Heart left ventricle (tissue), 16 donors: ENCODE data around the gene ATF7. TPM values are rescaled to one million over a fixed set of nuclear protein-coding genes. Genes with fewer than 3 reads are reported as not detected.

Experiments used
- ATAC-seq, 4 donors: fragments of 200-7000 bp; cut with Tn5 transposase; one replicate each; pipeline ENCODE4 v1.9.1; 2020 to 2022; ENCODE audit warnings: moderate library complexity in 4 of 4, mild to moderate bottlenecking in 3 of 4, moderate number of reproducible peaks in 1 of 4
- DNase-seq, 5 donors: peaks; one replicate each; pipeline ENCODE4 v3.0.0-alpha.2; 2020
- H3K27ac ChIP-seq, 12 donors: fragments of 200-600 bp; sonication (generic) in 4 of 12; one replicate each; pipeline versions ENCODE4 v1.5.0 to v1.8.0; 2016 to 2022; ENCODE audit warnings: mild to moderate bottlenecking in 2 of 12
- H3K27me3 ChIP-seq, 9 donors: fragments of 200-600 bp; sonication (generic) in 2 of 9; one replicate each; pipeline versions ENCODE4 v1.5.1 to v1.8.0; 2016 to 2022; ENCODE audit warnings: mild to moderate bottlenecking in 3 of 9
- H3K36me3 ChIP-seq, 9 donors: fragments of 200-600 bp; sonication (generic) in 2 of 9; one replicate each; pipeline versions ENCODE4 v1.5.0 to v1.8.0; 2018 to 2022; ENCODE audit warnings: mild to moderate bottlenecking in 2 of 9
- H3K4me1 ChIP-seq, 12 donors: fragments of 200-600 bp; sonication (generic) in 4 of 12; one replicate each; pipeline versions ENCODE4 v1.5.0 to v1.8.0; 2016 to 2022; ENCODE audit warnings: mild to moderate bottlenecking in 3 of 12
- H3K4me3 ChIP-seq, 12 donors: fragments of 200-600 bp; sonication (generic) in 4 of 12; one replicate each; pipeline versions ENCODE4 v1.5.0 to v1.8.0; 2017 to 2022; ENCODE audit warnings: mild to moderate bottlenecking in 9 of 12, moderate library complexity in 4 of 12
- H3K9me3 ChIP-seq, 12 donors: fragments of 200-600 bp; sonication (generic) in 4 of 12; one replicate each; pipeline versions ENCODE4 v1.5.0 to v1.8.0; 2016 to 2022; ENCODE audit warnings: mild to moderate bottlenecking in 1 of 12
- POLR2A ChIP-seq, 2 donors: fragments of 450-650 bp; IDR thresholded peaks; one replicate each; pipeline ENCODE4 v1.6.1; 2017; ENCODE audit warnings: antibody characterized with exemption in 2 of 2, mild to moderate bottlenecking in 2 of 2, moderate library complexity in 2 of 2
- WGBS, 4 donors: extraction: QIAGEN DNeasy Blood & Tissue Kit in 2 of 4; methylation state at CpG; one replicate each; pipeline versions ENCODE4 v1.1.5 to v1.1.7; 2013 to 2018; 5-methylcytosine and 5-hydroxymethylcytosine counted together
- intact Hi-C, 10 donors: fragments of 100-400 bp; cut with DNase I; formaldehyde crosslinking; loops; one replicate each; pipeline versions ENCODE4 v1.11.1 to v1.14.2; 2022
- polyA plus RNA-seq, 2 donors: library from polyadenylated mRNA; stranded (reverse); fragments of 200-250 nt; gene quantifications; one replicate each; pipeline ENCODE4 v1.2.3, GENCODE V29; 2013
- total RNA-seq, 9 donors: library from RNA; depleted of rRNA in 2 of 9; stranded (reverse); fragments of >200 nt in 2 of 9; fragmentation: NEBNext Ultra II Directional in 3 of 9; extraction: Animal tissue kit (Norgen Biotek cat#: 25700) in 3 of 9; gene quantifications; one replicate each; pipeline versions ENCODE4 v1.1.0 to v1.2.4, GENCODE V29; 2016 to 2023
- TF ChIP-seq, protein P1 (sequence below), 12 donors: fragments of 200-600 bp; sonication (generic) in 4 of 12; IDR thresholded peaks; one replicate each; pipeline versions ENCODE4 v1.5.0 to v1.8.0; 2018 to 2022; ENCODE audit warnings: antibody characterized with exemption in 12 of 12, mild to moderate bottlenecking in 5 of 12
- donor health status: ischemic (EF 13 %, LVEDD 7.1; RV severe dilation, severe dysfunction).
- donor health status: healthy with polysubstance abuse.
- donor health status: DM: no; HTN: yes; CAD: no.
- donor health status: DM: no; HTN: no; CAD: no.
- donor health status: ischemic (EF 25% LVEDD 6.9; RV normal size, moderate dysfunction).
- donor health status: ischemic (EF 25% LVEDD 5.7; RV mildly dilated, moderate dysfunction).
- donor health status: healthy.
- donor health status: DM: yes; HTN: yes; CAD: no.
- donor health status: ischemic (EF 35%, LVEDD 5.7; RV mildly dilated, moderate dysfunction).
- donor health status: nonischemic (EF 11% LVEDD 7.7; RV severe dilation, severe dysfunction).
- donor health status: DM: yes; HTN: yes; CAD: no.
- donor health status: PGD.
- donor health status: ischemic (EF 29% LVEDD 5.4; RV normal size, mild dysfunction).
- donor health status: nonischemic (EF 23%, LVEDD 6.1; RV moderate dilation, normal function).

Gene ATF7
- total and polyA plus RNA-seq, 11 donors: 20.0 to 43.2 (median 31.8) TPM

DNA sequence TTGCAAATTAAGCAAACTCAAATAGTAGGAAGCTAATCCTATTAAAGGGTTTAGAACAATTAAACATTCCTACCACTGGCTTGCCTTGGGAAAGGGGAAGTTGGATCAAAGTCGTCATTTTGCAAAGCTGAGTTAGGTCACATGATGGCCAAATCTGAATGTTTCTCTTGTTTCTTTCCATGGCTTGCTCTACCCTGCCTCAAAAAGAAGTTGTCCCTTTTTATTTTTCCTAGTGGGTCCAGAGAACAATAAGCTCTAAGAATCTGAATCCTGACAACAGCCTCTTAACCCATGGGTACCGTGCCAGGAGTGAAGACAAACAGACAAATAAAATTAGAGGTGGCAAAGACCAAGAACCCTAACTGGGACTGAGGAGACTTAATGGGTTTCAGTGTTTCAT is 92.7 kb downstream of the ATF7 start:
- Histone ChIP-seq H3K4me3 (peak overlapping the region in 1 of 12 donors; percentile 5), H3K27ac (peak overlapping the region in 1 of 12 donors; percentile 73), H3K9me3 (no peaks in the 10 kb centered on the region), H3K36me3 (peaks cover 8 to 99% (median 97%) of the 10 kb centered on the region in 9 donors), H3K4me1 (peaks cover 0 to 20% (median 0%) of the 10 kb centered on the region in 12 donors), H3K27me3 (no peaks in the 10 kb centered on the region)
- DNase-seq (no peak), ATAC-seq (no peak)
- intact Hi-C loops: loop anchor here in 1 of 10 donors (10.0 kb wide), 1 partner anchor 211 kb away; no protein-coding TSS in a partner anchor
- WGBS, 4 donors: 80 to 88% (median 82%) methylated on average over 2 of the region's 2 CpGs
- no peak for TF ChIP-seq POLR2A (IDR thresholded peaks at IDR 0.05)
- TF ChIP-seq, protein P1, sequence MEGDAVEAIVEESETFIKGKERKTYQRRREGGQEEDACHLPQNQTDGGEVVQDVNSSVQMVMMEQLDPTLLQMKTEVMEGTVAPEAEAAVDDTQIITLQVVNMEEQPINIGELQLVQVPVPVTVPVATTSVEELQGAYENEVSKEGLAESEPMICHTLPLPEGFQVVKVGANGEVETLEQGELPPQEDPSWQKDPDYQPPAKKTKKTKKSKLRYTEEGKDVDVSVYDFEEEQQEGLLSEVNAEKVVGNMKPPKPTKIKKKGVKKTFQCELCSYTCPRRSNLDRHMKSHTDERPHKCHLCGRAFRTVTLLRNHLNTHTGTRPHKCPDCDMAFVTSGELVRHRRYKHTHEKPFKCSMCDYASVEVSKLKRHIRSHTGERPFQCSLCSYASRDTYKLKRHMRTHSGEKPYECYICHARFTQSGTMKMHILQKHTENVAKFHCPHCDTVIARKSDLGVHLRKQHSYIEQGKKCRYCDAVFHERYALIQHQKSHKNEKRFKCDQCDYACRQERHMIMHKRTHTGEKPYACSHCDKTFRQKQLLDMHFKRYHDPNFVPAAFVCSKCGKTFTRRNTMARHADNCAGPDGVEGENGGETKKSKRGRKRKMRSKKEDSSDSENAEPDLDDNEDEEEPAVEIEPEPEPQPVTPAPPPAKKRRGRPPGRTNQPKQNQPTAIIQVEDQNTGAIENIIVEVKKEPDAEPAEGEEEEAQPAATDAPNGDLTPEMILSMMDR (IDR thresholded peaks at IDR 0.05): no peak

DNA sequence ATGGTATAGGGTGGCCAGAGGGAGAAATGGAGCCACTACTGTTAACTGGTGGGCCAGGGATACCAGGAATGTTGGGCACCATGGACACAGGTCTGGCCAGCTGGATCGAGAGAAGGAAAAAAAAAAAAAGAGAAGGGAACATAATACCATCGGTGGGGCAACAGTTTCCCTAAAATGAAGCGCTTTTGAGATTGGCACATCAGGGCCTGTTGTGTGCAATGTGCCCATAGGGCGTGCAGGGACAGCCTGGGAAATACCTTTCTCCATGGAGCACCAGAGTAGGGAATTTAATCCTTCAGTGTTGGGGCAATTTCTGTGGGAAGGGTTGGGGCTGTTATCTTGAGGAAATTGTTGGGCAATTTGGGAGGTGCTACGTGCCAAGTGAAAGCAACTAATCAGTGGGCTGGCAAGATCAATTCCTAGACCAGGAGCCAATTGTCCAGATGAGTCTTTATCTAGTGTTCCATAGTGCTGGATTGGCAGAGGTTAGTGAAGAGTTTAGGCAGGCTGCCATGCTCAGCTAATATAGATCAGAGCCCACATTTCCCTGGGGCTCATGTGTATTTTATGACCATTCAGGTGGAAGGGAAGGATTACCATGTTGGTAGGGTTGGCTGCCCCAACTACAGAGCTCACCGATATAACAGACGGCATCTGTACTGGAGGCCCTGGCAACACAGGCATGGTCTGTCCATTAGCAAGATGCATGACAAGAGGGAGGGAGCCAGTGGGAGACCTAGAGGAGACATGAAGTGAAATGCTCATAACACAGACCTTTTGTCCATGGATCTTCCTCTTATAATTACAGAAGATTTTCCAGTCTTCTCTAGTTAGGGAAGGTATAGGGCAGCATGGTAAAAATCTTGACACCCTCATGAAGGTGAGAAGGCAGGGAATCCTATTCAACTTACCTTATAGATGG is 93.4 kb downstream of the ATF7 start:
- 95 to 97% (median 96%) methylated on average over 7 of the region's 7 CpGs for WGBS, 4 donors

DNA sequence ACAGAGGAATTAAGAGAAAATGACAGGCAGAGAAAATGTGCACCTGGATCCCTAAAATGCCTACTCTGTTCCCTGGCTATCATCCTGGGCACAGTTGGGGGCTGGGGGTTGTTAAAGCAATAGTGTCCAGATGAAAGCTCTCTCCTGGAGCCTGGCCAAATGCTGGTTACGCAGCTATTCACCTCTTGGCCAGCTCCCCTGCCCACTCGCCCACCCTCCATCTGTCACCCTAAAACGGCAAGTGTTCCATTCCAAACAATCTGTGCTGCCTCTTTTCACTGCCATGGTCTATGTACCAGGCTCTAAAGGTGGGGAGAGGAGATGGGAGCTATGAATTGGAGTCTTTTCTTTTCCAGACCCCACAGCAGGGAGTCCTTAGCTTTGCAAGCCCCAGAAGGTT is 94.2 kb downstream of the ATF7 start:
- Histone ChIP-seq H3K27me3 (no peaks in the 10 kb centered on the region), H3K4me3 (no peak overlapping the region), H3K27ac (no peak overlapping the region), H3K4me1 (peaks cover 0 to 20% (median 0%) of the 10 kb centered on the region in 12 donors), H3K9me3 (no peaks in the 10 kb centered on the region), H3K36me3 (peaks cover 8 to 99% (median 98%) of the 10 kb centered on the region in 9 donors)
- no peak for TF ChIP-seq POLR2A (IDR thresholded peaks at IDR 0.05)
- 62 to 77% (median 68%) methylated on average over 3 of the region's 3 CpGs for WGBS, 4 donors
- DNase-seq (no peak), ATAC-seq (peak in 1 of 4 donors; percentile 33)
- intact Hi-C loops: loop anchor here in 1 of 10 donors (10.0 kb wide), 1 partner anchor 213 kb away; no protein-coding TSS in a partner anchor

More for the DNA sequence above, 93.4 kb downstream of the ATF7 start:
- Histone ChIP-seq H3K9me3 (no peaks in the 10 kb centered on the region), H3K27me3 (no peaks in the 10 kb centered on the region), H3K27ac (peak overlapping the region in 1 of 12 donors; percentile 73), H3K36me3 (peaks cover 8 to 99% (median 98%) of the 10 kb centered on the region in 9 donors), H3K4me3 (no peak overlapping the region), H3K4me1 (peaks cover 0 to 20% (median 0%) of the 10 kb centered on the region in 12 donors)
- no peak for DNase-seq
- no peak for ATAC-seq
- intact Hi-C loops: loop anchor here in 1 of 10 donors (10.0 kb wide), 1 partner anchor 212 kb away; no protein-coding TSS in a partner anchor
- TF ChIP-seq, protein P1 (IDR thresholded peaks at IDR 0.05): no peak
- no peak for TF ChIP-seq POLR2A (IDR thresholded peaks at IDR 0.05)

DNA sequence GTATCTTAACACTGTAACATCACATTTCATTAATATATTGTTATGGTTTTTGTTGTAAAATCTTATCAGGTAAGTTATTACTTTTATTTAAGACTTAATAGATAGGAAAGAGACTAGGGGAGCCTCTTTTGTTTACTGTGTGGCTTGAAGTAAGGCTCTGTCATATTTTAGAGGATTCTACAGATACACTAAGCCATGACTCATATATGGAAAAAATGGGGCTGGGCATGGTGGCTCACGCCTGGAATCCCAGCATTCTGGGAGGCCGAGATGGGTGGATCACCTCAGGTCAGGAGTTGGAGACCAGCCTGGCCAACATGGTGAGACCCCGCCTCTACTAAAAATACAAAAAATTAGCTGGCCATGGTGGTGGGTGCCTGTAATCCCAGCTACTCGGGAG is 95.3 kb downstream of the ATF7 start:
- 84 to 95% (median 93%) methylated on average over 4 of the region's 4 CpGs for WGBS, 4 donors
- H3K36me3 ChIP-seq: peaks cover 8 to 99% (median 97%) of the 10 kb centered on the region in 9 donors

More for the DNA sequence above, 95.3 kb downstream of the ATF7 start:
- DNase-seq (no peak), ATAC-seq (no peak)
- H3K4me3 ChIP-seq: no peak overlapping the region
- H3K9me3 ChIP-seq: no peaks in the 10 kb centered on the region
- H3K4me1 ChIP-seq: peaks cover 0 to 13% (median 0%) of the 10 kb centered on the region in 12 donors
- H3K27ac ChIP-seq: no peak overlapping the region
- no peaks in the 10 kb centered on the region for H3K27me3 ChIP-seq
- intact Hi-C loops: loop anchor here in 1 of 10 donors (10.0 kb wide), 1 partner anchor 214 kb away; no protein-coding TSS in a partner anchor
- TF ChIP-seq, protein P1 (IDR thresholded peaks at IDR 0.05): no peak
- no peak for TF ChIP-seq POLR2A (IDR thresholded peaks at IDR 0.05)
